HEK293T (cell line): ENCODE results near the gene ATG16L1.

Experiments
- BHLHE40 ChIP-seq: fragments of 450-650 bp; IDR thresholded peaks from 2 replicates; pipeline ENCODE4 v1.6.1; 2016; ENCODE audit warnings: mild to moderate bottlenecking, moderate library complexity, borderline replicate concordance
- FOXK2 ChIP-seq: fragments of 450-650 bp; IDR thresholded peaks from 2 replicates; pipeline ENCODE4 v1.6.1; 2016; ENCODE audit warnings: mild to moderate bottlenecking
- SP1 ChIP-seq: fragments of 450-650 bp; IDR thresholded peaks from 2 replicates; pipeline ENCODE4 v1.6.1; 2017

- TF ChIP-seq FOXK2 (no peak), SP1 (no peak), BHLHE40 (no peak)
These were observed 40.0 kb upstream of the ATG16L1 start for GRCh38 chr2:233211548-233211895.
